Mononuclear cell (primary cell): ENCODE data around the gene TCN1. TPM values are rescaled to one million over a fixed set of nuclear protein-coding genes. Genes with fewer than 3 reads are reported as not detected.
"Not testable (repeated sequence)": the region's sequence is repeated elsewhere in the genome, so short reads cannot be mapped to it uniquely, and the experiment has no call there.

Experiments used
- H3K27me3 ChIP-seq: 2 replicates; pipeline ENCODE4 v1.6.0; 2011; ENCODE audit warnings: low read length, control low read depth; ENCODE audit not compliant: insufficient read depth
- H3K4me1 ChIP-seq: 2 replicates; pipeline ENCODE4 v1.5.1; 2011; ENCODE audit warnings: mild to moderate bottlenecking, low read length, control low read depth; ENCODE audit not compliant: insufficient read depth
- H3K4me3 ChIP-seq: 2 replicates; pipeline ENCODE4 v1.5.1; 2011; ENCODE audit warnings: mild to moderate bottlenecking, low read length, moderate library complexity
- H3K9me3 ChIP-seq: 2 replicates; pipeline ENCODE4 v1.5.1; 2011; ENCODE audit warnings: low read depth, mild to moderate bottlenecking, control low read depth, low read length
- total RNA-seq: library from RNA; depleted of rRNA; stranded (reverse); fragments of >200 nt; gene quantifications from one replicate; pipeline ENCODE4 v1.2.3, GENCODE V29; 2012

Gene TCN1
- total RNA-seq, 1 donor: 0.52 TPM

DNA sequence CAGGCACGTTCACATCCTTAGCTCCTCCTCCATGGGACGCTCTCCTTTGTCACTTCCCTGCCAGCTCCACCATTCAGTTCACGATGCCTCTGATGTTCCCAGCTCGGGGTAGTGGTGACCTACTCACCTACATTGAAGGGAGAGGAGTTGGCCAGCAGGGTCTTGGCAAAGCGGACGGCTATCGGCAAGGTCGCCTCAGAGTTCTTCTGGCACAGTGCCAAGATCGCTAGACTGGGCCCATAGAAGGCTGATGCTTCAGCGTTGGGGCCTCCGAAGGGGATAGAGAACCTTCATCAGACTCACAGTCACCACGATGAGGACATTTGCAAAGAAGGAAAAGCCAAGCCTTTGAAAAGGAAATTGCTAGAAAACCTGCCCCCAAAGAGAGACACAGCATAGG lies 24.0 kb downstream of the TCN1 start:
- H3K9me3 ChIP-seq: no peaks in the 10 kb centered on the region
- no peak overlapping the region for H3K4me3 ChIP-seq
- H3K27me3 ChIP-seq: no peaks in the 10 kb centered on the region
- H3K4me1 ChIP-seq: no peaks in the 10 kb centered on the region

DNA sequence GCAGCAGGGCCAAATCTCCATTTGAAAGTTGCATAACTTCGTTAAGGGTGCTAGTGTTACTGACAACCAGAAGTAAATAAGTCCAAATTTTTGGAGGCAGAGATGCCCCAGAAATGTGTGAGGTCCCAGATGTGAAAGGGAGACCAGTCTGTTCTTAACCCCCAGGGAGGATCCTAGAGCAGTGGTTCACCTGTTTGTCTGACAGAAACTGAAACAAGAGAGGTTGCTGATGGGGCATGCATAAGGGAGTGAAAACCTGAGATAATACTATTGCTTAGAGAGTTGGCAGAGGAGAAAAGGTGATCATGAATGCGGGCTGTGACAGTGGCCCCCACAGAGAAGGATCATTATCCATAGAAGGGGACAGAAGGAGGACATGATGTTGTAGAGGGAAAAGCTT lies 24.8 kb downstream of the TCN1 start:
- Histone ChIP-seq H3K4me1 (no peaks in the 10 kb centered on the region), H3K27me3 (no peaks in the 10 kb centered on the region), H3K9me3 (no peaks in the 10 kb centered on the region), H3K4me3 (no peak overlapping the region)

DNA sequence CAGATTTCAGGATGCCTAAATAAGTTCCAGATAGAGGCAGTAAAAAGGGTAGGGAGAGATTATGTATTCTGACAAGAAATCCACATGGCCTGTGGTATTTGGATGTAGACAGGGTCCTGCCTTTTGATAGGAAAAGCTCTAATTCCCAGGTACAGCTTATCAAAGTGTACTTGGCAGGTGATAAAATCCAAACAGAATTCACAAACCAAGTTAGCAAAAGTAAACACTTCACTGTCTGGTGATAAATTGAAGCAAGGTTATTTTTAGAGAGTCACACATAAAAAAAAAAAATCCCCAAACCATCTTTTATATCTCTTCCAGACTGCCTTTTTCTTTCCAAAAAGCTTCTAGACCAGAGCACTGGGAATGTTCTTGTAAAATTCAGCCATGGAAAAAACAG lies 26.7 kb downstream of the TCN1 start:
- Histone ChIP-seq H3K27me3 (no peaks in the 10 kb centered on the region), H3K4me3 (no peak overlapping the region), H3K4me1 (no peaks in the 10 kb centered on the region), H3K9me3 (no peaks in the 10 kb centered on the region)

DNA sequence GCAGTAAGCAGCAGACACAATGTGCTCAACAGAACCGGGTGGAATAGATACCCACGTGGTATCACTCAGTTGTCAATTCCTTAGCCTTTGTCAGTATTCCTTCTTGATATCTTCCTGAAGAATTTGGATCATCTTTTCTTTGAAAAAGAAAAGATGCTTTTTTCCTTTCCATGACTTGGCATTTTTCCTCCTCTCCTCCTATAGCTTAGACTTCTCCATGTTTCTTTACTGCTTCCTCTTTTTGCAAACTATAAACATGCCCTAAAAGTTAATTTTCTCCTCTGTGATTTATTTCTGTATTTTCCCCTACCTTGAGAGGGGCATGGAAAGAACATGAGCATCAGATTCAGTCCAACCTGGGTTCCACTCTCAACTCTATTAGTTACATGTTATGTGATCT lies 32.7 kb downstream of the TCN1 start:
- peaks cover 6% of the 10 kb centered on the region for H3K4me1 ChIP-seq
- H3K4me3 ChIP-seq: no peak overlapping the region
- H3K9me3 ChIP-seq: no peaks in the 10 kb centered on the region
- no peaks in the 10 kb centered on the region for H3K27me3 ChIP-seq

DNA sequence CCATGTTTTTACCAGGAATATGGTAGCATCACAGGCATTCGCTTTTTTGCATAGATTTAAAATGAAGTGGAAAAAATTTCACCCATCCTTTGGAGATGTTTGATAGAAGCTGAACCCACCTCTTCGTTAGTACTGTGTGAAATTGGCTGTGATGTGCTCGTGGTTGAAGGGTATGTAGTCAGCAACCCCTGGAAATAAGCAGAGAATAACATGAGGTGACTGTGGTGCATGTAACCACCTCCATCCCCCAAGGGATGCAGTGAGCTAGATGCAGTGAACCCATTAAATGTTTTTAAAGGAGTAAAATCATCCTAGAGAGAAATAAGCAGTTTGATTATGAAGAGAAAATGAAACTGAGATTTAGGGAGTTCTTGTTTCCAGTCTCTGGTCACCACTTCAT lies 36.9 kb downstream of the TCN1 start:
- Histone ChIP-seq H3K27me3 (no peaks in the 10 kb centered on the region), H3K4me1 (peaks cover 6% of the 10 kb centered on the region), H3K4me3 (no peak overlapping the region), H3K9me3 (no peaks in the 10 kb centered on the region)

DNA sequence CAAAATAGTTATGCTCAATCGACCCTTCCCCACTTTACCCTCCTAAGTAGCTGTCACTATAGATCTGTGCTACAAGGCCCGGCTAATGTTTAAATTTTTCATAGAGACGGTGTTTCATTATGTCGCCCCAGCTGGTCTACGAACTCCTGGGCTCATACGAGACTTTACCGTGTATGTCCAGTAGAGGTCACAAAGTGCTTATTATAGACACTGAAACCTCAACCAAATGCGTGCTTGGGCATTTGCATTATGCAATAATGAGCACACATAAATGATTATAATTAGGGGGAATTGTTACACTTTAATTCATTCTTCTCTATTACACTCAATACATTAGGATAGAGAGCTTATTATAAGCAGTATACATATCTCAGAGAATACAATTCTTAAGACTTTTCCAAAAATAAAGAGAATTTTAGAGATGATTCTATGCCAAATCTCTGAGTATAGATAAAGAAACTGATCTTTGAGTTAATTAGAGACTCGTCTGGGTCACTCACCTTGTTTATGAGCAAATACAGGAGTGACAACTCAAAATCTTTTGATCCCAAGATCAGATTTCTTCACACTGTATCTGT lies 43.2 kb downstream of the TCN1 start:
- Histone ChIP-seq H3K27me3 (no peaks in the 10 kb centered on the region), H3K4me1 (peaks cover 11% of the 10 kb centered on the region), H3K9me3 (no peaks in the 10 kb centered on the region), H3K4me3 (no peak overlapping the region)

DNA sequence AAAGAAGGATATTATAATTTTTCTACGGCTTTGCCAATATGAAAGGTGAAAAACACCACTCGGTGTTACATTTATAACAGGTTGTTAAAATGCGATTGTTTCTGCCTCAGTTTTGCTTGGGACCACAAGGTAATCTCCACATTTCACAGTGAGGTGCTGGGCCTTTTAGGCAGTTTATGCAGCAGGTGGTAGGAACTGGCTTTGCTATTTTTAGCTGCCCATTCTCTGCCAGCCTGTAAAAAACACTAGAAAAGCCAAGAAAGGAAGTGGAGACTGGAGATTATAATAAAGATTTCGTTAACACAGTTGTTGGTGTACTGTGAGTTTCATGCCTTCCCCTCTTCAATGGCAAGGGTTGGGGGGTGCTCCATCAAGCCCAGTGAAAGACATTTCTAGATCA lies 47.7 kb downstream of the TCN1 start:
- Histone ChIP-seq H3K27me3 (no peaks in the 10 kb centered on the region), H3K4me1 (peaks cover 20% of the 10 kb centered on the region), H3K4me3 (no peak overlapping the region), H3K9me3 (no peaks in the 10 kb centered on the region)

DNA sequence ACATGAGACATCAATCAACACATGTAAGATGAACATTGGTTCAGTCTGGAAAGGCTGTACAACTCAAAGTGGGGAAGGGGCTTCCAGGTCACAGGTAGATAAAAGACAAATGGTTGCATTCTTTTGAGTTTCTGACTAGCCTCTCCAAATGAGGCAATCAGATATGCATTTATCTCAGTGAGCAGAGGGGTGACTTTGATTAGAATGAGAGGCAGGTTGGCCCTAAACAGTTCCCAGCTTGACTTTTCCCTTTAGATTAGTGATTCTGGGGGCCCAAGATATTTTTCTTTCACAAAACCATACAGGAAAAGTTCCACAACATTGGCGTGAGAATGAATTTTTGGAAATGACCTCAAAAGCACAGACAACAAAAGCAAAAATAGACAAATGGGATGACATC lies 49.9 kb downstream of the TCN1 start:
- not testable (repeated sequence) for H3K9me3 ChIP-seq, H3K4me3 ChIP-seq, H3K27me3 ChIP-seq
- peaks cover 24% of the 10 kb centered on the region for H3K4me1 ChIP-seq

DNA sequence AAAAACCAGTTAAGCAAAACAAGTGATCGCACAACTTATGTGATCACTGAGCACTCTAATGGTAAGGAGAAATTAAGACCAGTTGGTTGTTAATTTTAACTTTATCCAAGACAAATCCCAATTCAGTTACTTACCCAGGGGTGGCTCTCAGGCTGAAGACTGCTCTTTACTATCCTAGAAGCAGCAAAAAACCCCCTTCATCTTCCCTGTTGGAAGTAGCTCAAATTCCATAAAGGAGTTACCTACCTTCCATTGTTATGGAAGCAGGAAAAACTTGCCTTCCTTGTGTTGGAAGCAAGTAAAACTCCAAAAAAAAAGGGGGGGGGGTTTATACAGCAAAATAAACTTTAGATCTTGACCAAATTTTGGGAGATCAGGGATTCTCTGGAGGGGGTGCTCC lies 50.5 kb downstream of the TCN1 start:
- Histone ChIP-seq H3K27me3 (no peaks in the 10 kb centered on the region), H3K4me1 (peaks cover 31% of the 10 kb centered on the region), H3K4me3 (no peak overlapping the region), H3K9me3 (no peaks in the 10 kb centered on the region)

DNA sequence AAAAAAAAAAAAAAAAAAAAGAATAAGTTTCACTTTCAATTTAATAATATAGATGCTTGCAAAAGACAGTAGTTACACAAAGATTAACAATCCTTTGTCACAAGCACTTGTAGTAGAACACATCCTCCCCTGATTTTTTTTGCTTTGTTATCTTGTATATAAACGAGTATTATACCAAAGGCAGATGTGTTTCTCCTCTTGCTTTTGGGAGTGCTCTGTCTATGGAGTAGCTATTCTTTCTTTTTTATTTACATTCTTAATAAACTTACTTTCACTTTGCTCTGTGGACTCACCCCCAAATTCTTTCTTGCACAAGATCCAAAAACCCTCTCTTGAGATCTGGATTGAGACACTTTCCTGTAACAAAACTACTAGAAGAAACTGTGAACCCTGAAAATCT lies 52.3 kb downstream of the TCN1 start:
- Histone ChIP-seq H3K27me3 (no peaks in the 10 kb centered on the region), H3K4me1 (peaks cover 41% of the 10 kb centered on the region), H3K9me3 (no peaks in the 10 kb centered on the region), H3K4me3 (no peak overlapping the region)

DNA sequence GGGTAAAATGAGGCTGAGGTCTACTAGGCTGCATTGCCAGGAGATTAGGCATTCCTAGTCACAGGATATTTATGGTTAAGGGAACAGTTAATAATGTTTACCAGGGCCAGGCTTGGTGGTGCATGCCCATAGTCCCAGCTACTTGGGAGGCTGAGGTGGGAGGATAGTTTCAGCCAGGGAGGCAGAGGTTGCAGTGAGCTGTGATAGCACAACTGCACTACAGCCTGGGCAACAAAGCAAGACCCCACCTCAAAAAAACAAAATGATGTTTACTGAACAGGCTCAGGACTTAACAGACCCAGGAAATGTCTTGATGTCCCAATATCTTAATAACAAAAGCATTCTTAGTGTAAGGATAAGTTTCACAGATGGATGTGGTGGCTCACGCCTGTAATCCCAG lies 52.9 kb downstream of the TCN1 start:
- Histone ChIP-seq H3K9me3 (no peaks in the 10 kb centered on the region), H3K4me3 (no peak overlapping the region), H3K4me1 (peaks cover 34% of the 10 kb centered on the region), H3K27me3 (no peaks in the 10 kb centered on the region)

DNA sequence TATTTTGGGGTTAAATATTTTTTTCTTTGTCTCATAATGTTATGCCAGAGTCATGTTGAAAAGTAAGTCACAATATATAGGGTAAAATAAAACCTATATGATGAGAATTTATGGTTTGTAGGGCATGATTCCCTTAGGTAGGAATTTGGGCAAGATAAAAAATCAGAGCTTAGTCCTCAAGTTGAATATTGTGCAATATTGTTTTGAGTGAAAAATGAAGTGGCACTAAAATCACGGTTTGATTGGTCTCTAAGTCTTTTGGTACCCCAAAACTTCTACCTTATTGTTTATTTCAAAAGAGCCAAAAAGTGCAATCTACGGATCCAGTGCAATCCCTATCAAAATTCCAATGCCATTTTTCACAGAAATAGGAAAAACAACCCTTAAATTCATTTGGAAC lies 54.1 kb downstream of the TCN1 start:
- Histone ChIP-seq H3K4me1 (peaks cover 34% of the 10 kb centered on the region), H3K4me3 (no peak overlapping the region), H3K27me3 (no peaks in the 10 kb centered on the region), H3K9me3 (no peaks in the 10 kb centered on the region)

DNA sequence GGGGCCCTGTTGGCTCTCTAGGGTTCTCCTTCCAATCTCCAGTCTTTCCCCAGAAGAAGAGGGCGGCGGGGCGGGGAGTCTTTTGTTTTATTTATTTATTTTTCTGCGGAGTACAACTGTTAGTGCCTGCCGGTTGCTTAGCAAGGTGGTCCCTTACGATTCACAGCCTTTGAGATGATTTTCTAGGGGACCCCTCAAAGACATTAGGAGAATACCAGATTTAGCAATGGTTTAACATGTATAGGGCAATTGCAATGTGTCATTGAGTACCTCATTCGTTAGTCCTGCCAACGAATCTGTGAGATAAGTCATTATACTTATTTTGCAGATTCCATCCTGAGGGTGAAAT lies 55.4 kb downstream of the TCN1 start:
- Histone ChIP-seq H3K4me1 (peaks cover 34% of the 10 kb centered on the region), H3K9me3 (no peaks in the 10 kb centered on the region), H3K27me3 (no peaks in the 10 kb centered on the region), H3K4me3 (peak overlapping the region; percentile 86)

DNA sequence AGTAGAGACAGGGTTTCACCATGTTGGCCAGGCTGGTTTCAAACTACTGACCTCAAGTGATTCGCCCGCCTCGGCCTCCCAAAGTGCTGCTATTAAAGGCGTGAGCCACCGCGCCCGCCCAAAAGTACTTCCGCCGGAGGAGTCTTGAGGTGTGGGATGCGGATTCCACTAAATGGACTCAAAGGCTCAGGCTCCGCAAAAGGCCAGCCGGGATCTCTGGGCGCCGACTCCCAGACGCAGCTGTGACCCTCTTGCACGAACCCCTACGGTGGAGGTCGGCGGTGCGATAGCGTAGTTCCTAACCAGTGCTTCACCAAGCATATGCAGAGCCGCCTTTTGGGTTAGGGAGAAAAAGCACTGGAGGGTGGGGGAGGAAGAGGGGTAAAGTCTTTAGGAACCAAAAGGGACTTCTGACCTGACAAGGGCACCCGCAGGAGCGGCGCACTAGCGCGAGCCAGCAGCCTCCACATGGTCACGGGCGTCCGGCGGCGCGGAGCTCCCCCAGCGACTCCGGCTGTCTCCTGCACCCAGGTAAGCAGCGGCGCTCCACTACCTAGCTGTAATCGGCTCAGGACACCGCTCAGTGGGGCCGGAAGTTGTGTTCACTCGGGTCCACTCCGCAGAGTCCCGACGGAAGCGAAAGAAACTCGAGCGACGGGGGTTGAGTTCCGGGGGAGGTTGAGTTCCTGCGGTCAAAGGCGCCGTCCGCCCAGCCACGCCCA lies 55.9 kb downstream of the TCN1 start, which contains the start of gene MRPL16:
MRPL16 (minus strand) TSS at position 590 of the 722 bp plus-strand sequence; CDS start at position 470, 120 bp downstream.
- Histone ChIP-seq H3K27me3 (no peaks in the 10 kb centered on the region), H3K9me3 (no peaks in the 10 kb centered on the region), H3K4me3 (peak within 1 kb of the TSS; percentile 86), H3K4me1 (peaks cover 34% of the 10 kb centered on the region)

DNA sequence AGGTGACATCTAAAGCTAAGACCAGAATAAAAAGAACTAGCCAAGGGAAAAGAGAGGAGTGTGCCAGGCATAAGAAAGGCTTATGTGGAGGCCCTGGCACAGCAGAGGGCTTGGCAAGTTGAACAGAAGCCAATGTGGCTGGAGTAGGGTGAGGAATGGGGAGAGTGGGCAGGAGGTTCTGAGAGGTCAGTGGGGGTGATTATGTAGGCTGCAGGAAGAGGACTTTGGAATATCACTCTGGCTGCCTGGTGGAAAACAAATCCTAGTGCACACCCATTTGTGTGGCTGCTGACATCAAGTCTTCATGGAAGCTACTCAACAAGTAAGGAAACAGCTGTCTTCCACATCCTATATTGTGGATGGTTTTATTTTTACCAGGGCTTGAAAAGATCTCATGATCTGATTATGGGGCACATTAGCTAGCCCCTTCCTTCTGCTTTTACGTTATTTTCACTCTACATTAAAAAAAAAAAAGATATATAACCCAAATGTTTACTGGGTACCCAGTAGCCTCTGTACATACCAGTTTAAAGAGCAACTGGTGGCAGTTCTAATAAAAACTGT lies 59.2 kb downstream of the TCN1 start:
- Histone ChIP-seq H3K27me3 (no peaks in the 10 kb centered on the region), H3K4me3 (no peak overlapping the region), H3K9me3 (no peaks in the 10 kb centered on the region)

DNA sequence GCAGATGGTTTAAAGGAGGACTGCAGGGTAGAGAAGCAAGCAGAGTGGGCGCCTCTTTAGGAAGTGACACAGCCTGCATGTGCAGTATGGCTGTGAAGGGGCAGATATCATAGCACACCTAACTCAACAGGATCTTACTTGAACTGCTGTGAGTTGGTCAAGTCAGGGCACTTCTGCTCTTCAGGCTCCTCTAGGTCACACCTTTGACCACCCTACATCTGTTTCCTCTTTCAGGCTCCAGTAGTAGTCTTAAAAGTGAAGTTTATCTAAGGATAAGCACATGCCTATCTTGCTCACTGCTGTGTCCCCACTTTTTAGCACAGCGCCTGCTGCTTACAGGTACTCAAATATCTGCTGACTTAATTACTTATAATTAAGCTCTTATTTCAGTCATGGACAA lies 62.2 kb downstream of the TCN1 start:
- Histone ChIP-seq H3K4me1 (peaks cover under 1% of the 10 kb centered on the region), H3K27me3 (no peaks in the 10 kb centered on the region), H3K4me3 (no peak overlapping the region), H3K9me3 (no peaks in the 10 kb centered on the region)

More for the DNA sequence above, 59.2 kb downstream of the TCN1 start:
- peaks cover 20% of the 10 kb centered on the region for H3K4me1 ChIP-seq
